ENCODE results near the gene ATF6B.
A peak's percentile ranks its signal among the peaks of the same experiment; 100 is the strongest.

ATF6B gene

GRCh38 chr6:32154514-32155161 is 26.6 kb upstream of the ATF6B start:
- no peaks in the 10 kb centered on the region for H3K27me3 ChIP-seq (replicated peaks; ENCODE audit: control insufficient read depth, insufficient read depth, low read length, poor library complexity, severe bottlenecking)
- peak overlapping the region; percentile 61 for H3K27ac ChIP-seq (ENCODE audit: insufficient read depth, low read length, poor library complexity, severe bottlenecking)
- peak; percentile 35 to 45 (median 41) for DNase-seq
- peak overlapping the region; percentile 67 for H3K4me3 ChIP-seq (ENCODE audit: insufficient read depth, low read depth, low read length, poor library complexity, severe bottlenecking)
- peaks cover 14% of the 10 kb centered on the region for H3K4me1 ChIP-seq (ENCODE audit: control insufficient read depth, insufficient read depth, low read length, poor library complexity, severe bottlenecking)
- H3K9me3 ChIP-seq (ENCODE audit: control insufficient read depth, low read length), result no peaks in the 10 kb centered on the region
- H3K36me3 ChIP-seq (ENCODE audit: control insufficient read depth, insufficient read depth, low read length), result no peaks in the 10 kb centered on the region

- DNase-seq, result peak; percentile 36 to 49 (median 44)
- Histone ChIP-seq H3K27me3 (replicated peaks; ENCODE audit: control insufficient read depth, insufficient read depth, low read length, poor library complexity, severe bottlenecking) (peaks cover 7% of the 10 kb centered on the region), H3K36me3 (ENCODE audit: control insufficient read depth, insufficient read depth, low read length) (no peaks in the 10 kb centered on the region), H3K9me3 (ENCODE audit: control insufficient read depth, low read length) (no peaks in the 10 kb centered on the region), H3K4me3 (ENCODE audit: insufficient read depth, low read depth, low read length, poor library complexity, severe bottlenecking) (peak within 1 kb of the TSS; percentile 67), H3K27ac (ENCODE audit: insufficient read depth, low read length, poor library complexity, severe bottlenecking) (peak within 1 kb of the TSS; percentile 61), H3K4me1 (ENCODE audit: control insufficient read depth, insufficient read depth, low read length, poor library complexity, severe bottlenecking) (peaks cover 19% of the 10 kb centered on the region)
These were observed 25.8 kb upstream of the ATF6B start, which contains the start of gene PPT2 for GRCh38 chr6:32153564-32154513. TSS of gene PPT2 (plus strand) at chr6:32154141. CDS start at chr6:32154595, 454 bp downstream.

- Histone ChIP-seq H3K36me3 (ENCODE audit: control insufficient read depth, insufficient read depth, low read length) (no peaks in the 10 kb centered on the region), H3K4me1 (ENCODE audit: control insufficient read depth, insufficient read depth, low read length, poor library complexity, severe bottlenecking) (peaks cover 21% of the 10 kb centered on the region), H3K9me3 (ENCODE audit: control insufficient read depth, low read length) (no peaks in the 10 kb centered on the region), H3K27ac (ENCODE audit: insufficient read depth, low read length, poor library complexity, severe bottlenecking) (no peak overlapping the region), H3K27me3 (replicated peaks; ENCODE audit: control insufficient read depth, insufficient read depth, low read length, poor library complexity, severe bottlenecking) (peaks cover 11% of the 10 kb centered on the region), H3K4me3 (ENCODE audit: insufficient read depth, low read depth, low read length, poor library complexity, severe bottlenecking) (no peak overlapping the region)
- DNase-seq, result no peak
These were observed 24.9 kb upstream of the ATF6B start for GRCh38 chr6:32152769-32153563.

GRCh38 chr6:32151863-32152768 is 24.1 kb upstream of the ATF6B start, which contains the start of gene PRRT1:
TSS of gene PRRT1 (minus strand) at chr6:32151939. CDS start at chr6:32151827, 112 bp downstream.
- Histone ChIP-seq H3K4me3 (ENCODE audit: insufficient read depth, low read depth, low read length, poor library complexity, severe bottlenecking) (no peak within 1 kb of the TSS), H3K36me3 (ENCODE audit: control insufficient read depth, insufficient read depth, low read length) (no peaks in the 10 kb centered on the region), H3K27me3 (replicated peaks; ENCODE audit: control insufficient read depth, insufficient read depth, low read length, poor library complexity, severe bottlenecking) (peaks cover 11% of the 10 kb centered on the region), H3K27ac (ENCODE audit: insufficient read depth, low read length, poor library complexity, severe bottlenecking) (no peak within 1 kb of the TSS), H3K9me3 (ENCODE audit: control insufficient read depth, low read length) (no peaks in the 10 kb centered on the region), H3K4me1 (ENCODE audit: control insufficient read depth, insufficient read depth, low read length, poor library complexity, severe bottlenecking) (peaks cover 21% of the 10 kb centered on the region)
- DNase-seq, result no peak

DNA sequence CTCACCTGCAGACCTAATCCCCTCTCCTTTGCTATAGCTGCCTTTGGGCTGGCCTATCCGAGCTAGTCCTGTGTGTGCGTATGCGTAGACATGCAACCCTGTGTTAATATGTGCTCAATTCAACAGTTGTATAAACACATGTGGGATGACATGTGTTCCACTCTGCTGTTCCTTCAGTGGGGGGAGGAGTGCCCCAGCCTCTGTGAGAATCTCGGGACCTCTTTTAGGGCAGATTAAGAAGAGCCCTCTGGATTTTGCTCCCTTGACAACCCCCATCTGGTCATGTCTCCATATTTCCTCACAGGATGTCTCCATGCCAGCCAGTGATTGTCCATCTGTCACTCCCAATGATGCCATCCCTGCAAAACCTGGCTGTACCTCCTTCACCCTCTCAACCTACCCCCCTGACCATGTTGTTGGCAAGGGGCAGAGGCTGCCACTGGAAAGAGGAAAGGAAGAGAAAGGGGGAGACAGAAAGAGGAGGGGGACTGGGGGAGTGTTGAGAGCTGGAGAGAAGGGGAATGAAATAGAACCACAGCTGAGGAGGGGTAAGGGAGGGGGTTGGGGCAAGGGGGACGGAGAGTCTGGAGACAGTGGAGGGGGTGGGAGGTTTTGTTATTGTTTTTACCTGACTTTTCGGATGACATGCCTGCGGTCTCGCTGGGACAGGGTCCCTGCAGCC is 23.3 kb upstream of the ATF6B start:
- no peak overlapping the region for H3K4me3 ChIP-seq (ENCODE audit: insufficient read depth, low read depth, low read length, poor library complexity, severe bottlenecking)
- H3K4me1 ChIP-seq (ENCODE audit: control insufficient read depth, insufficient read depth, low read length, poor library complexity, severe bottlenecking), result peaks cover 21% of the 10 kb centered on the region

GRCh38 chr6:32149932-32150870 is 22.2 kb upstream of the ATF6B start:
- Histone ChIP-seq H3K27ac (ENCODE audit: insufficient read depth, low read length, poor library complexity, severe bottlenecking) (no peak overlapping the region), H3K27me3 (replicated peaks; ENCODE audit: control insufficient read depth, insufficient read depth, low read length, poor library complexity, severe bottlenecking) (peaks cover 11% of the 10 kb centered on the region), H3K4me1 (ENCODE audit: control insufficient read depth, insufficient read depth, low read length, poor library complexity, severe bottlenecking) (peaks cover 19% of the 10 kb centered on the region), H3K9me3 (ENCODE audit: control insufficient read depth, low read length) (no peaks in the 10 kb centered on the region), H3K4me3 (ENCODE audit: insufficient read depth, low read depth, low read length, poor library complexity, severe bottlenecking) (no peak overlapping the region), H3K36me3 (ENCODE audit: control insufficient read depth, insufficient read depth, low read length) (no peaks in the 10 kb centered on the region)
- no peak for DNase-seq

More for the DNA sequence above, 23.3 kb upstream of the ATF6B start:
- peaks cover 11% of the 10 kb centered on the region for H3K27me3 ChIP-seq (replicated peaks; ENCODE audit: control insufficient read depth, insufficient read depth, low read length, poor library complexity, severe bottlenecking)
- no peaks in the 10 kb centered on the region for H3K9me3 ChIP-seq (ENCODE audit: control insufficient read depth, low read length)
- no peaks in the 10 kb centered on the region for H3K36me3 ChIP-seq (ENCODE audit: control insufficient read depth, insufficient read depth, low read length)
- no peak overlapping the region for H3K27ac ChIP-seq (ENCODE audit: insufficient read depth, low read length, poor library complexity, severe bottlenecking)
- no peak for DNase-seq

DNA sequence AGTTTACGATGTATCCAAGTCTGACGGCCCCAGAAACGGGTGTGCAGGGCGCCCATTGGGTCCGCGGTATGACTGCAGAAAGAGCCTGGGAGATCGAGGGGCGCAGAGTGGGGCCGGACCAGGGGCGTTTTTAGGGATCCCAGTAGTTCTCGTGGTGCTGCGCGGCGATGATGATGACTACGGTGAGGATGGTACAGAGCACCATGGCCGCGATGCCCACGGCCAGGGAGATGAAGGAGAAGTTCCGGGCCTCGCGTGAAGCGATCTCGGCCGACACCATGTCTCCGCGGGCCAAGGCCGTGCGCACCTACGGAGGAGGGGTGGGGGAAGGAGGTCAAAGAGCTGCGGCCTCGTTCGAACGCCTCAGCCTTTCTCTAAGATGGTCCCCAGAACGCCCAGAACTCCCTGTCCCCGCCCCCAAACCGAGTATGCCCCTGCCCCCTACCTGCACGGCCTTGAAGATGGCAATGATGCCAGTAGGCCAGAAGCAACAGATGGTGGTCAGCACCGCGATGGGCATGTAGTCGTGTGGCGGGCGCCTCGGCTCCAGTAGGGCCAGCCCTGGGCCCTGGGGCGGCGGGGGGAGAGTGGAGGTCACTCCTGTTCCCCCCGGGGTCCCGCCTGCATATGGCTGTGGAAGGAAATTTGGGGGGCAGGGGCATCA is 21.2 kb upstream of the ATF6B start:
- DNase-seq, result no peak
- H3K9me3 ChIP-seq (ENCODE audit: control insufficient read depth, low read length), result no peaks in the 10 kb centered on the region
- no peak overlapping the region for H3K27ac ChIP-seq (ENCODE audit: insufficient read depth, low read length, poor library complexity, severe bottlenecking)
- H3K4me1 ChIP-seq (ENCODE audit: control insufficient read depth, insufficient read depth, low read length, poor library complexity, severe bottlenecking), result peaks cover 13% of the 10 kb centered on the region
- H3K36me3 ChIP-seq (ENCODE audit: control insufficient read depth, insufficient read depth, low read length), result no peaks in the 10 kb centered on the region
- H3K4me3 ChIP-seq (ENCODE audit: insufficient read depth, low read depth, low read length, poor library complexity, severe bottlenecking), result peak overlapping the region; percentile 45
- peaks cover 11% of the 10 kb centered on the region for H3K27me3 ChIP-seq (replicated peaks; ENCODE audit: control insufficient read depth, insufficient read depth, low read length, poor library complexity, severe bottlenecking)
